Astrocyte (in vitro differentiated cells and primary cell): ENCODE results near the gene ARHGAP40. TPM values are rescaled to one million over a fixed set of nuclear protein-coding genes. Genes with fewer than 3 reads are reported as not detected.

Source experiments
- DNase-seq: peaks from one replicate; pipeline ENCODE4 v3.0.0-alpha.2; 2010; ENCODE audit warnings: low read depth
- FAIRE-seq: peaks from 2 replicates; lab custom pipeline; 2011; peaks lifted over from hg19 to GRCh38; lab: Jason Lieb, UNC
- H2AFZ ChIP-seq: 2 replicates; pipeline ENCODE4 v1.6.0; 2012; ENCODE audit warnings: low read depth, low read length, inconsistent platforms
- H3K27ac ChIP-seq: 2 replicates; pipeline ENCODE4 v1.5.1; 2011; ENCODE audit warnings: low read depth, low read length, inconsistent platforms
- H3K27me3 ChIP-seq: 2 replicates; pipeline ENCODE4 v1.6.0; 2011; ENCODE audit warnings: low read length, inconsistent platforms; ENCODE audit not compliant: insufficient read depth
- H3K36me3 ChIP-seq: 2 replicates; pipeline ENCODE4 v1.5.1; 2011; ENCODE audit warnings: low read length, inconsistent platforms; ENCODE audit not compliant: insufficient read depth
- H3K4me1 ChIP-seq: 2 replicates; pipeline ENCODE4 v1.5.1; 2011; ENCODE audit warnings: low read length, inconsistent platforms; ENCODE audit not compliant: insufficient read depth
- H3K4me2 ChIP-seq: 2 replicates; pipeline ENCODE4 v1.6.0; 2012; ENCODE audit warnings: low read length, inconsistent platforms
- H3K4me3 ChIP-seq: 2 replicates; pipeline ENCODE4 v1.5.1; 2011; ENCODE audit warnings: low read depth, mild to moderate bottlenecking, low read length, inconsistent platforms; ENCODE audit not compliant: insufficient read depth
- H3K79me2 ChIP-seq: 2 replicates; pipeline ENCODE4 v1.6.0; 2012; ENCODE audit warnings: mild to moderate bottlenecking, low read length, inconsistent platforms; ENCODE audit not compliant: insufficient read depth
- H3K9ac ChIP-seq: 2 replicates; pipeline ENCODE4 v1.6.0; 2012; ENCODE audit warnings: mild to moderate bottlenecking, low read length, inconsistent platforms
- H3K9me3 ChIP-seq: 2 replicates; pipeline ENCODE4 v1.5.1; 2012; ENCODE audit warnings: low read depth, mild to moderate bottlenecking, low read length, inconsistent platforms; ENCODE audit not compliant: insufficient read depth
- H4K20me1 ChIP-seq: 2 replicates; pipeline ENCODE4 v1.6.0; 2012; ENCODE audit warnings: low read length, inconsistent platforms; ENCODE audit not compliant: insufficient read depth
- H3K27ac Mint-ChIP-seq: one replicate; pipeline ENCODE4 v1.8.0; 2021; ENCODE audit warnings: mild to moderate bottlenecking, mixed read lengths; ENCODE audit not compliant: unreplicated experiment
- H3K27me3 Mint-ChIP-seq: one replicate; pipeline ENCODE4 v1.8.0; 2021; ENCODE audit warnings: low read depth, mixed read lengths; ENCODE audit not compliant: unreplicated experiment
- H3K36me3 Mint-ChIP-seq: one replicate; pipeline ENCODE4 v1.8.0; 2021; ENCODE audit warnings: low read depth, mixed read lengths; ENCODE audit not compliant: unreplicated experiment
- H3K4me1 Mint-ChIP-seq: one replicate; pipeline ENCODE4 v1.8.0; 2021; ENCODE audit warnings: low read depth, mixed read lengths; ENCODE audit not compliant: unreplicated experiment
- H3K4me3 Mint-ChIP-seq: one replicate; pipeline ENCODE4 v1.8.0; 2021; ENCODE audit warnings: mild to moderate bottlenecking, moderate library complexity, mixed read lengths; ENCODE audit not compliant: unreplicated experiment
- H3K9me3 Mint-ChIP-seq: one replicate; pipeline ENCODE4 v1.8.0; 2021; ENCODE audit warnings: mild to moderate bottlenecking, mixed read lengths; ENCODE audit not compliant: unreplicated experiment
- EZH2 ChIP-seq: IDR thresholded peaks from 2 replicates; pipeline ENCODE4 v1.6.1; 2012; ENCODE audit warnings: mild to moderate bottlenecking, low read length, inconsistent platforms; ENCODE audit not compliant: insufficient read depth
- total RNA-seq: library from RNA; stranded (reverse); gene quantifications from 2 replicates; pipeline ENCODE4 v1.2.1, GENCODE V29; 2021
- TF ChIP-seq, protein P1 (sequence below): IDR thresholded peaks from 2 replicates; pipeline ENCODE4 v1.5.1; 2011; ENCODE audit warnings: low read depth, mild to moderate bottlenecking, inconsistent platforms, low read length, moderate library complexity; ENCODE audit not compliant: insufficient read depth

Gene ARHGAP40
- total RNA-seq, 1 donor from 2014 or later: 0.27 TPM

DNA sequence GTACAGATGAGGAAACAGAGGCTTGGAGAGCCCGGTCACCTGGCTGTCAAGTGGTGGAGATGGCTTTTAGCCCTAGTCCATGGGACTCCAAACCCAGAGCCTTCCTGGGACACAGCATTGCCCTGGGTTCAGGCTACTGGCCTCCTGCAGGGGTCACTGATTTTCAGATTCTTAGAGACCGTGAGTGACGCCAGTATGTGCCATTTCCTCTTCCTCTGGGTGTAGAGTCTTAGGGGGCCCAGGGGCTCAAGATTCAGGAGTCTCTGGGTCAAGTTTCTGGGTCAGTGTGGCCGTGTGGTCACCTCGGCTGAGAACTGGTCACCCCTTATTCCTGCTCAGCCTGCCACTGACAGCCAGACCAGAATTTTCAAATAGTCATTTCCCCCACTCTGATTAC lies 574 bp downstream of the ARHGAP40 start:
- no peak overlapping the region for H3K4me3 ChIP-seq
- H3K9me3 ChIP-seq: no peaks in the 10 kb centered on the region
- TF ChIP-seq, protein P1, sequence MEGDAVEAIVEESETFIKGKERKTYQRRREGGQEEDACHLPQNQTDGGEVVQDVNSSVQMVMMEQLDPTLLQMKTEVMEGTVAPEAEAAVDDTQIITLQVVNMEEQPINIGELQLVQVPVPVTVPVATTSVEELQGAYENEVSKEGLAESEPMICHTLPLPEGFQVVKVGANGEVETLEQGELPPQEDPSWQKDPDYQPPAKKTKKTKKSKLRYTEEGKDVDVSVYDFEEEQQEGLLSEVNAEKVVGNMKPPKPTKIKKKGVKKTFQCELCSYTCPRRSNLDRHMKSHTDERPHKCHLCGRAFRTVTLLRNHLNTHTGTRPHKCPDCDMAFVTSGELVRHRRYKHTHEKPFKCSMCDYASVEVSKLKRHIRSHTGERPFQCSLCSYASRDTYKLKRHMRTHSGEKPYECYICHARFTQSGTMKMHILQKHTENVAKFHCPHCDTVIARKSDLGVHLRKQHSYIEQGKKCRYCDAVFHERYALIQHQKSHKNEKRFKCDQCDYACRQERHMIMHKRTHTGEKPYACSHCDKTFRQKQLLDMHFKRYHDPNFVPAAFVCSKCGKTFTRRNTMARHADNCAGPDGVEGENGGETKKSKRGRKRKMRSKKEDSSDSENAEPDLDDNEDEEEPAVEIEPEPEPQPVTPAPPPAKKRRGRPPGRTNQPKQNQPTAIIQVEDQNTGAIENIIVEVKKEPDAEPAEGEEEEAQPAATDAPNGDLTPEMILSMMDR: no peak
- TF ChIP-seq EZH2: no peak
- Mint-ChIP-seq H3K4me3 (no peak overlapping the region), H3K27ac (no peak overlapping the region), H3K36me3 (no peaks in the 10 kb centered on the region), H3K4me1 (peaks cover 7% of the 10 kb centered on the region), H3K9me3 (no peaks in the 10 kb centered on the region), H3K27me3 (peaks cover 13% of the 10 kb centered on the region)
- H3K4me1 ChIP-seq: peaks cover 11% of the 10 kb centered on the region
- H3K4me2 ChIP-seq: peak overlapping the region; percentile 83
- H3K36me3 ChIP-seq: no peaks in the 10 kb centered on the region
- FAIRE-seq (no peak), DNase-seq (no peak)
- no peak overlapping the region for H3K27ac ChIP-seq
- H3K27me3 ChIP-seq: peaks cover 22% of the 10 kb centered on the region
- H4K20me1 ChIP-seq: no peaks in the 10 kb centered on the region
- H2AFZ ChIP-seq: peak overlapping the region; percentile 75
- H3K79me2 ChIP-seq: no peaks in the 10 kb centered on the region
- no peak overlapping the region for H3K9ac ChIP-seq

GRCh38 chr20:38603286-38603685 lies 1.7 kb downstream of the ARHGAP40 start:
- H3K27ac Mint-ChIP-seq: no peak overlapping the region
- Histone ChIP-seq H3K4me2 (no peak overlapping the region), H3K27ac (no peak overlapping the region), H4K20me1 (no peaks in the 10 kb centered on the region), H3K9me3 (no peaks in the 10 kb centered on the region), H2AFZ (no peak overlapping the region), H3K4me3 (no peak overlapping the region), H3K4me1 (peaks cover 11% of the 10 kb centered on the region), H3K36me3 (no peaks in the 10 kb centered on the region), H3K9ac (no peak overlapping the region), H3K27me3 (peaks cover 22% of the 10 kb centered on the region), H3K79me2 (no peaks in the 10 kb centered on the region)
- H3K9me3 Mint-ChIP-seq: no peaks in the 10 kb centered on the region
- H3K36me3 Mint-ChIP-seq: no peaks in the 10 kb centered on the region
- DNase-seq: no peak
- H3K4me3 Mint-ChIP-seq: no peak overlapping the region
- H3K27me3 Mint-ChIP-seq: peaks cover 10% of the 10 kb centered on the region
- peaks cover 7% of the 10 kb centered on the region for H3K4me1 Mint-ChIP-seq
- TF ChIP-seq EZH2: no peak
- TF ChIP-seq, protein P1: no peak
- no peak for FAIRE-seq

GRCh38 chr20:38604873-38605303 lies 3.3 kb downstream of the ARHGAP40 start:
- no peaks in the 10 kb centered on the region for H3K9me3 ChIP-seq
- H3K27ac Mint-ChIP-seq: no peak overlapping the region
- H2AFZ ChIP-seq: no peak overlapping the region
- H3K27me3 ChIP-seq: peaks cover 22% of the 10 kb centered on the region
- H3K79me2 ChIP-seq: no peaks in the 10 kb centered on the region
- no peaks in the 10 kb centered on the region for H4K20me1 ChIP-seq
- H3K4me1 Mint-ChIP-seq: peaks cover 7% of the 10 kb centered on the region
- H3K4me1 ChIP-seq: peaks cover 11% of the 10 kb centered on the region
- H3K36me3 Mint-ChIP-seq: no peaks in the 10 kb centered on the region
- peak overlapping the region; percentile 30 for H3K4me3 Mint-ChIP-seq
- H3K9me3 Mint-ChIP-seq: peaks cover 4% of the 10 kb centered on the region
- H3K4me3 ChIP-seq: no peak overlapping the region
- no peak overlapping the region for H3K27ac ChIP-seq
- TF ChIP-seq EZH2: no peak
- TF ChIP-seq, protein P1: no peak
- H3K9ac ChIP-seq: no peak overlapping the region
- H3K4me2 ChIP-seq: peak overlapping the region; percentile 2
- no peaks in the 10 kb centered on the region for H3K36me3 ChIP-seq
- DNase-seq: peak; percentile 35
- H3K27me3 Mint-ChIP-seq: peaks cover 10% of the 10 kb centered on the region
- FAIRE-seq: no peak
